Measurements from ENCODE around the gene AOPEP.

The AOPEP gene

DNA sequence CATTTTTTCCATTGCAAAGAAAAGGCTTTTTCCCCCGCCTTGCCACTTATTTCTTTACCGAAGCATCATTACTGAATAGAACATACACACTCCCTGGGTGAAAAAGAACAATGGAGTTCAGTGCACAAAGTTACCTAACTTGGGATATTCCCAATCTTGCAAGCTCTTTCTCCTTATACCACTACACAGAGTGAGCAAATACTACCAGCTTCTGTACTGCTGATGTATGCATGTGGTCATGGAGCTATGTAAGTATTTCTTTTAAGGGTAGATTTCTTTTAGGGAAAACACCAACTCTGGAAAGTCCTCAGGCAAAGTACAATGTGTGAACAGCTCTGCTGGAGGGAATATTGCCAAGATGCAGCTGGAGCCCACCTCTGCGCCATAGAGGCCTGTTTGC is 81.1 kb downstream of the AOPEP start:
- TF ChIP-seq TCF12 (IDR thresholded peaks at IDR 0.05; ENCODE audit: low read depth): no peak
- TF ChIP-seq, protein P1, sequence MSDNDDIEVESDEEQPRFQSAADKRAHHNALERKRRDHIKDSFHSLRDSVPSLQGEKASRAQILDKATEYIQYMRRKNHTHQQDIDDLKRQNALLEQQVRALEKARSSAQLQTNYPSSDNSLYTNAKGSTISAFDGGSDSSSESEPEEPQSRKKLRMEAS (IDR thresholded peaks at IDR 0.05): no peak
- TF ChIP-seq RAD21 (IDR thresholded peaks at IDR 0.05; ENCODE audit: low read depth): no peak
- TF ChIP-seq ZBTB7A (IDR thresholded peaks at IDR 0.05; ENCODE audit: low read depth): no peak
- no peak for TF ChIP-seq CEBPB (IDR thresholded peaks at IDR 0.05)

DNA sequence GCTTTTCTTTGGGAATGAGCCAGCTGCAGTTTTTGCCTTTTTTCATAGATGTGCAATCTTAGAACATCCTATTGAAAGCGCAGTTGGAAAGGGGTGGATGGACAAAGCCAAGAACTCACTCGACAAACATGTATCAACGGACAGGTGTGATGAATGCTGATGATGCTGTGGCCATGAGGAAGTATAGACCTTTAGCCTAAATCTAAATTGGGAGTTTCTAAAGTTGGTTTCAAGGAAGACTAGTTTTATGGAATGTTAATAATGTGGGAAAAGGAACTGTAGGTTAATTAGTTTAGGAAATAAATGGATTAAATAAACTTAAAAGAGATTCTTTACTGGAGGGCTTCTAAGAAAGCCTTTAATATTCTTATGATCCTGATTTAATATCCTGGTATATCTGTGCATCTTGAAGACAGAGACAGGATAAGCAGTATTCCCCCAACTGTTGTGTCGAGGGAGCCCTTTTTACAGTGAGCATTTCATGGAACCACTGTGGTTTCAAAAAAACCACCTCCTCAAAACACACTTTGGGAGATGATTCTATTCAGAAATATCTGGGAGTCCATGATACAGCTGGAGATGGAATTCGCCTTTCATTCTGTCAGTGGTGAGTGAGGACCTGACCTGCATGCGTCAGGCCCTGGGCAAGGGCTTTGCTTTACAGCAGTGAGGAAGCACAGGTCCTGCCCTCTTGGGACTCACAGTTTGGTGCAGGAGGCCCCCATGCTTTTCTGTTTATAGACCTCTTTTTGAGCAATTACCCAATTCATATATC is 82.6 kb downstream of the AOPEP start:
- TF ChIP-seq EP300 (IDR thresholded peaks at IDR 0.05; ENCODE audit: borderline replicate concordance): no peak
- TF ChIP-seq TCF12 (IDR thresholded peaks at IDR 0.05; ENCODE audit: low read depth): no peak
- no peak for TF ChIP-seq NFIC (IDR thresholded peaks at IDR 0.05)
- no peak for TF ChIP-seq TEAD4 (IDR thresholded peaks at IDR 0.05)
- TF ChIP-seq EGR1 (IDR thresholded peaks at IDR 0.05): no peak
- TF ChIP-seq, protein P2, sequence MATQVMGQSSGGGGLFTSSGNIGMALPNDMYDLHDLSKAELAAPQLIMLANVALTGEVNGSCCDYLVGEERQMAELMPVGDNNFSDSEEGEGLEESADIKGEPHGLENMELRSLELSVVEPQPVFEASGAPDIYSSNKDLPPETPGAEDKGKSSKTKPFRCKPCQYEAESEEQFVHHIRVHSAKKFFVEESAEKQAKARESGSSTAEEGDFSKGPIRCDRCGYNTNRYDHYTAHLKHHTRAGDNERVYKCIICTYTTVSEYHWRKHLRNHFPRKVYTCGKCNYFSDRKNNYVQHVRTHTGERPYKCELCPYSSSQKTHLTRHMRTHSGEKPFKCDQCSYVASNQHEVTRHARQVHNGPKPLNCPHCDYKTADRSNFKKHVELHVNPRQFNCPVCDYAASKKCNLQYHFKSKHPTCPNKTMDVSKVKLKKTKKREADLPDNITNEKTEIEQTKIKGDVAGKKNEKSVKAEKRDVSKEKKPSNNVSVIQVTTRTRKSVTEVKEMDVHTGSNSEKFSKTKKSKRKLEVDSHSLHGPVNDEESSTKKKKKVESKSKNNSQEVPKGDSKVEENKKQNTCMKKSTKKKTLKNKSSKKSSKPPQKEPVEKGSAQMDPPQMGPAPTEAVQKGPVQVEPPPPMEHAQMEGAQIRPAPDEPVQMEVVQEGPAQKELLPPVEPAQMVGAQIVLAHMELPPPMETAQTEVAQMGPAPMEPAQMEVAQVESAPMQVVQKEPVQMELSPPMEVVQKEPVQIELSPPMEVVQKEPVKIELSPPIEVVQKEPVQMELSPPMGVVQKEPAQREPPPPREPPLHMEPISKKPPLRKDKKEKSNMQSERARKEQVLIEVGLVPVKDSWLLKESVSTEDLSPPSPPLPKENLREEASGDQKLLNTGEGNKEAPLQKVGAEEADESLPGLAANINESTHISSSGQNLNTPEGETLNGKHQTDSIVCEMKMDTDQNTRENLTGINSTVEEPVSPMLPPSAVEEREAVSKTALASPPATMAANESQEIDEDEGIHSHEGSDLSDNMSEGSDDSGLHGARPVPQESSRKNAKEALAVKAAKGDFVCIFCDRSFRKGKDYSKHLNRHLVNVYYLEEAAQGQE (IDR thresholded peaks at IDR 0.05; ENCODE audit: low read depth): no peak
- TF ChIP-seq YY1 (IDR thresholded peaks at IDR 0.05; ENCODE audit: low read depth): no peak
- TF ChIP-seq ZBTB7A (IDR thresholded peaks at IDR 0.05; ENCODE audit: low read depth): no peak

DNA sequence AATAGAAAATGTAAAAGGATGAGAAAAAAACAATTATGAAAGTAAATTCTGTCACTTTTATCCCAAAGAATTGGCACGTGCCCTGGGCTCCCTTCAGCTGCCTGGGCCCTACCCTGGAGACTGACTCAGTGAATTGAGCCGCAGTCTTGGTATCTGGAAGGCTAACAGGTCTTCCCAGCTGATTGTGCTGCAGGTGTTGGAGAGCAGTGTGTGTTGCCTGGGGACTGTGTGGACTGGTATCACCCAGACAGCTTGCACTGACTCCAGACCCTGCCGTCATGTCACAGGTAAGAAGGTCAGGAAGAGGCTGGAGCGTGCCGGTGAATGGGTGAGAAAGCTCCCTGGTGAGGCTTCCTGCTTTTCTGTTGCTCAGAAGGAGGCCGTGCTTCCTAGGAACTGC is 83.3 kb downstream of the AOPEP start:
- TF ChIP-seq CREB1 (IDR thresholded peaks at IDR 0.05; ENCODE audit: low read depth) (no peak), FOXM1 (IDR thresholded peaks at IDR 0.05; ENCODE audit: borderline replicate concordance, low read depth) (no peak), TAF1 (IDR thresholded peaks at IDR 0.05; ENCODE audit: low read depth) (no peak), RAD21 (IDR thresholded peaks at IDR 0.05; ENCODE audit: low read depth) (no peak), ZBTB7A (IDR thresholded peaks at IDR 0.05; ENCODE audit: low read depth) (no peak), EP300 (IDR thresholded peaks at IDR 0.05; ENCODE audit: borderline replicate concordance) (no peak), NFIC (IDR thresholded peaks at IDR 0.05) (no peak), EGR1 (IDR thresholded peaks at IDR 0.05) (no peak), TEAD4 (IDR thresholded peaks at IDR 0.05) (no peak), CEBPB (IDR thresholded peaks at IDR 0.05) (no peak), TCF12 (IDR thresholded peaks at IDR 0.05; ENCODE audit: low read depth) (no peak), YY1 (IDR thresholded peaks at IDR 0.05; ENCODE audit: low read depth) (no peak)
- TF ChIP-seq, protein P2 (IDR thresholded peaks at IDR 0.05; ENCODE audit: low read depth): no peak
- TF ChIP-seq, protein P3, sequence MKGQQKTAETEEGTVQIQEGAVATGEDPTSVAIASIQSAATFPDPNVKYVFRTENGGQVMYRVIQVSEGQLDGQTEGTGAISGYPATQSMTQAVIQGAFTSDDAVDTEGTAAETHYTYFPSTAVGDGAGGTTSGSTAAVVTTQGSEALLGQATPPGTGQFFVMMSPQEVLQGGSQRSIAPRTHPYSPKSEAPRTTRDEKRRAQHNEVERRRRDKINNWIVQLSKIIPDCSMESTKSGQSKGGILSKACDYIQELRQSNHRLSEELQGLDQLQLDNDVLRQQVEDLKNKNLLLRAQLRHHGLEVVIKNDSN (IDR thresholded peaks at IDR 0.05): no peak
- TF ChIP-seq, protein P1 (IDR thresholded peaks at IDR 0.05): no peak

DNA sequence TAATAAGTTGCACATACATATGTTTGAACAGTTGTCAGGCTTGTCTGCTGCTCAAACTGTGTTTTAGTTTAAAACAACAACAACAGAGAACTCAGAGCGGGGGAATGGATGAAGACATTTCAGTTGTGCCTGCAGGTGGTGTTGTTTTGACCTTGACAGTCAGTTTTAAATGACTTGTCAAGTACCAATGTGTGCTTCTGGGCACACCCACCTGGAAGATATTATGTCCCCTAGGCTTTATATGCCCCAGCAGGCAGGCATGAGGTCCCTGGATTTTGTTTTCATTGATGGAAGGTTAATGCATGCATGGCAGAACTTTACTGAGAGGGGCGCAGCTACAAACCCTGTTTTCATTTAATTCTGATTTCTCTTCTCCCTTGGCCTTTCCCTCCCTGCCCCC is 84.6 kb downstream of the AOPEP start:
- TF ChIP-seq YY1 (IDR thresholded peaks at IDR 0.05; ENCODE audit: low read depth) (no peak), EP300 (IDR thresholded peaks at IDR 0.05; ENCODE audit: borderline replicate concordance) (no peak), TEAD4 (IDR thresholded peaks at IDR 0.05) (no peak), RAD21 (IDR thresholded peaks at IDR 0.05; ENCODE audit: low read depth) (no peak), ZBTB7A (IDR thresholded peaks at IDR 0.05; ENCODE audit: low read depth) (no peak), CEBPB (IDR thresholded peaks at IDR 0.05) (no peak), EGR1 (IDR thresholded peaks at IDR 0.05) (no peak), CREB1 (IDR thresholded peaks at IDR 0.05; ENCODE audit: low read depth) (no peak), FOXM1 (IDR thresholded peaks at IDR 0.05; ENCODE audit: borderline replicate concordance, low read depth) (no peak), TAF1 (IDR thresholded peaks at IDR 0.05; ENCODE audit: low read depth) (no peak), TCF12 (IDR thresholded peaks at IDR 0.05; ENCODE audit: low read depth) (no peak), NFIC (IDR thresholded peaks at IDR 0.05) (no peak)
- TF ChIP-seq, protein P2 (IDR thresholded peaks at IDR 0.05; ENCODE audit: low read depth): no peak
- TF ChIP-seq, protein P1 (IDR thresholded peaks at IDR 0.05): no peak
- TF ChIP-seq, protein P3 (IDR thresholded peaks at IDR 0.05): no peak
